Measurements from ENCODE around the gene SHC3. TPM values are rescaled to one million over a fixed set of nuclear protein-coding genes. Genes with fewer than 3 reads are reported as not detected.

SHC3 gene
- total RNA-seq, 2 experiments from 2014 or later: not detected

- H3K27me3 ChIP-seq (ENCODE audit: control insufficient read depth in 1 of 2, insufficient read depth in 2 of 2, low read length in 2 of 2): peaks cover 30 to 38% of the 10 kb centered on the region in 2 experiments
- Mint-ChIP-seq H3K4me3 (no peak overlapping the region), H3K27me3 (peaks cover 62% of the 10 kb centered on the region), H3K4me1 (ENCODE audit: low read depth) (peaks cover 25% of the 10 kb centered on the region), H3K9me3 (no peaks in the 10 kb centered on the region), H3K36me3 (ENCODE audit: low read depth) (no peaks in the 10 kb centered on the region), H3K27ac (no peak overlapping the region)
- H3K4me3 ChIP-seq (ENCODE audit: low read length): no peak overlapping the region
- no peak for TF ChIP-seq CTCF (IDR thresholded peaks at IDR 0.05)
- H3K9me3 ChIP-seq (ENCODE audit: control insufficient read depth in 1 of 2, insufficient read depth in 1 of 2, low read length in 2 of 2): peaks cover 0 to 4% of the 10 kb centered on the region in 2 experiments
- no peak overlapping the region for H3K27ac ChIP-seq (ENCODE audit: low read depth in 1 of 2, low read length in 2 of 2)
- no peak for ATAC-seq (ENCODE audit: poor library complexity)
- peak in 1 of 14 experiments; percentile 25 for DNase-seq
- H3K4me1 ChIP-seq (ENCODE audit: insufficient read depth, low read length): peaks cover 18% of the 10 kb centered on the region
- CTCF ChIA-PET: no interaction called here
- intact Hi-C loops (cut with DNase I, micrococcal nuclease): no loop called here
- POLR2A ChIA-PET: no interaction called here
- no peaks in the 10 kb centered on the region for H3K36me3 ChIP-seq (ENCODE audit: insufficient read depth, low read length)
These were observed 188.4 kb downstream of the SHC3 start for GRCh38 chr9:88990041-88990728.

GRCh38 chr9:88988796-88989641, 189.6 kb downstream of the SHC3 start:
- Mint-ChIP-seq H3K4me3 (peak overlapping the region; percentile 14), H3K27me3 (peaks cover 51% of the 10 kb centered on the region), H3K9me3 (no peaks in the 10 kb centered on the region), H3K4me1 (ENCODE audit: low read depth) (peaks cover 25% of the 10 kb centered on the region), H3K27ac (no peak overlapping the region), H3K36me3 (ENCODE audit: low read depth) (no peaks in the 10 kb centered on the region)
- TF ChIP-seq CTCF (IDR thresholded peaks at IDR 0.05): no peak
- DNase-seq (peak in 4 of 14 experiments; percentile 16 to 46 (median 36)), ATAC-seq (ENCODE audit: poor library complexity) (peak; percentile 60)
- POLR2A ChIA-PET: interaction anchor here (0.9 to 1.2 kb wide), 2 partner anchors 12 to 67 kb away, joined by 3 to 4 read pairs; no protein-coding TSS in a partner anchor
- no peaks in the 10 kb centered on the region for H3K36me3 ChIP-seq (ENCODE audit: insufficient read depth, low read length)
- peaks cover 18% of the 10 kb centered on the region for H3K4me1 ChIP-seq (ENCODE audit: insufficient read depth, low read length)
- H3K27ac ChIP-seq (ENCODE audit: low read depth in 1 of 2, low read length in 2 of 2): no peak overlapping the region
- no peak overlapping the region for H3K4me3 ChIP-seq (ENCODE audit: low read length)
- peaks cover 0 to 4% of the 10 kb centered on the region in 2 experiments for H3K9me3 ChIP-seq (ENCODE audit: control insufficient read depth in 1 of 2, insufficient read depth in 1 of 2, low read length in 2 of 2)
- CTCF ChIA-PET: no interaction called here
- intact Hi-C loops (cut with DNase I, micrococcal nuclease): no loop called here
- peaks cover 26 to 31% of the 10 kb centered on the region in 2 experiments for H3K27me3 ChIP-seq (ENCODE audit: control insufficient read depth in 1 of 2, insufficient read depth in 2 of 2, low read length in 2 of 2)

- Mint-ChIP-seq H3K36me3 (ENCODE audit: low read depth) (no peaks in the 10 kb centered on the region), H3K27me3 (peaks cover 38% of the 10 kb centered on the region), H3K27ac (no peak overlapping the region), H3K4me3 (no peak overlapping the region), H3K9me3 (no peaks in the 10 kb centered on the region), H3K4me1 (ENCODE audit: low read depth) (peaks cover 21% of the 10 kb centered on the region)
- H3K9me3 ChIP-seq (ENCODE audit: control insufficient read depth in 1 of 2, insufficient read depth in 1 of 2, low read length in 2 of 2): peaks cover 0 to 4% of the 10 kb centered on the region in 2 experiments
- intact Hi-C loops (cut with DNase I, micrococcal nuclease): no loop called here
- POLR2A ChIA-PET: no interaction called here
- peaks cover 18% of the 10 kb centered on the region for H3K4me1 ChIP-seq (ENCODE audit: insufficient read depth, low read length)
- H3K36me3 ChIP-seq (ENCODE audit: insufficient read depth, low read length): no peaks in the 10 kb centered on the region
- CTCF ChIA-PET: no interaction called here
- ATAC-seq (ENCODE audit: poor library complexity): no peak
- no peak overlapping the region for H3K27ac ChIP-seq (ENCODE audit: low read depth in 1 of 2, low read length in 2 of 2)
- peak in 1 of 14 experiments; percentile 11 for DNase-seq
- H3K27me3 ChIP-seq (ENCODE audit: control insufficient read depth in 1 of 2, insufficient read depth in 2 of 2, low read length in 2 of 2): peaks cover 12 to 23% of the 10 kb centered on the region in 2 experiments
- no peak for TF ChIP-seq CTCF (IDR thresholded peaks at IDR 0.05)
- H3K4me3 ChIP-seq (ENCODE audit: low read length): no peak overlapping the region
These were observed 191.0 kb downstream of the SHC3 start for GRCh38 chr9:88987661-88988060.

All from CD4-positive, alpha-beta T cell (primary cell).